Measurements from ENCODE around the gene ARPC4.

- TF ChIP-seq CTCF (conservative IDR thresholded peaks at IDR 0.05; ENCODE audit: low read depth, low read length): no peak
- TF ChIP-seq EZH2 (IDR thresholded peaks at IDR 0.05; ENCODE audit: borderline replicate concordance, low read depth, low read length, poor library complexity, severe bottlenecking): no peak
Observed at GRCh38 chr3:9806688-9807589, 14.1 kb downstream of the ARPC4 start.

All from A673 (cell line).